ENCODE data around the gene HBM.
"Not testable (repeated sequence)": the region's sequence is repeated elsewhere in the genome, so short reads cannot be mapped to it uniquely, and the experiment has no call there.

The HBM gene

DNA sequence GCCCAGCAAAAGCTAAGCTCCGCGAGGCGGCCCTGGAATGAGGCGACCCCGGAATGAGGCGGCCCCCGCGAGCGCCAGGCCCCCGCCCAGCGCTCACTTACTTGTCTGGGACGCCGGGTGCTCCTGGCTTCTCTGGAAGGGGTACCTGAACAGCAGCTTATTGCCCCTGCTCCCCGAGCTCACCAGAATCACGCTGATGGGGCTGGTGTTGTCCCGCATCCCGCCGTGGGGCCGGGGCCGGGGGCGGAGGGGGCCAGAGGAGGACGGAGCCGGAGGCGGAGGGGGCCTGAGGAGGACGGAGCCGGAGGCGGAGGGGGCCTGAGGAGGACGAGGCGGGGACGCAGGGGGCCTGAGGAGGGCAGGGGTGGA, 27.7 kb upstream of the HBM start:
- Mint-ChIP-seq H3K27me3 (no peaks in the 10 kb centered on the region), H3K27ac (peak overlapping the region; percentile 79), H3K4me1 (ENCODE audit: low read depth) (peaks cover 30% of the 10 kb centered on the region), H3K36me3 (no peaks in the 10 kb centered on the region), H3K4me3 (peak overlapping the region; percentile 90), H3K9me3 (ENCODE audit: low read depth) (no peaks in the 10 kb centered on the region)

DNA sequence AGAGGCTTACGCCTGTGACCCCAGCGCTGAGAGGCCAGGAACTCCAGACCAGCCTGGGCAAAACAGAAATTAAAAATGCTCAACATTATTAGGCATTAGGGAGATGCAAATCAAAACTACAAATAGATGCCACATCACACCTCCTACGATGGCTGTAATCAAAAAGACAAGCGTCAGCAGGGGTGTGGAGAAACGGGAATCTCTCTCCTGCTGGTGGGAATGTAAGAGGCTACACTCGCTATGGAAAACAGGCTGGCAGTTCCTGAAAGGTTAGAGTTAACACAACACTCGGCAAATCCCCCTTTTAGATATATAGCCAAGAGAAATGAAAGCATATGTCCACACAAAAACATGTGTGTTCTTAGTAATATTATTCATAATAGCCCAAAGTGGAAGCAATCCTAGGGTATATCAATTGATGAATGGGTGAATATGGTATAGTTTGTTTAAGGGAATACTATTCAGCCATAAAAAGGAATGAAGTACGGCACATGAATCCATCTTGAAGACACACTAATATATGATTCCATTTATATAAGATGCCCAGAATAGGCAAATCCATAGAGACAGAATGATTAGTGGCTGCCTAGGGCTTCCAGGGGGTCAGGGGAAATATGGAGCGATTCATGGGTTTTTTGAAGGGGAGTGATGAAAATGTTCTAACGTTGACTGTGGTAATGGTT, 25.5 kb upstream of the HBM start:
- Mint-ChIP-seq H3K27me3 (peaks cover 3% of the 10 kb centered on the region), H3K4me3 (peak overlapping the region; percentile 76), H3K27ac (peak overlapping the region; percentile 34), H3K9me3 (ENCODE audit: low read depth) (no peaks in the 10 kb centered on the region), H3K4me1 (ENCODE audit: low read depth) (peaks cover 18% of the 10 kb centered on the region), H3K36me3 (no peaks in the 10 kb centered on the region)

DNA sequence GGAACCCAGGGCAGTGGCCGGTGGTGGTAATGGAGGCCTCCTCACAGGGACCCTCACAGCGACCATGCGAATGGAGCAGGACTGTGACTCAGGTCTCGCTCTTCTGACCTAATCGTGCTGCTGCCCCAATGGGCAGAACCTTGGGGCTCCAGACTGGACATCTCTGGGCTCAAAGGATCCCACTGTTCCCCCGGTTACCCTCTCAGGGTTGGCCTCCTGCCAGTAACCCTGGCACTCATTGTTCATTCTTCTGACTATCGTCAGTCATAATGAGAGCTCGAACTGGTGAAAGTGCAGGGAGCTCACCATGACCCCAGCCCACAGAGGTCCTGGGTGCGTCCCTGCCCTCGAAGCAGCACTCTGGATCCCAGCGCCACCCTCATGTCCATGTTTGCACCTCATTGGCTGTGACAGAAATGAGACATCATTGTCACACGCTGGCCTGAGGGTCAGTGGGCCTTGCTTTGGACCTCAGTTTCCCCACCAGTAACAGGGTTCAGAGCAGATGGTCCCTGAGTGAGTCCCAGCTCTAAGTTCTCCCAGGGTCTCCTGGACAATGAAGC, 23.3 kb upstream of the HBM start:
- peaks cover 3% of the 10 kb centered on the region for H3K27me3 Mint-ChIP-seq
- peaks cover 5% of the 10 kb centered on the region for H3K4me1 Mint-ChIP-seq (ENCODE audit: low read depth)
- H3K4me3 Mint-ChIP-seq = no peak overlapping the region
- no peaks in the 10 kb centered on the region for H3K9me3 Mint-ChIP-seq (ENCODE audit: low read depth)
- no peak overlapping the region for H3K27ac Mint-ChIP-seq
- no peaks in the 10 kb centered on the region for H3K36me3 Mint-ChIP-seq

DNA sequence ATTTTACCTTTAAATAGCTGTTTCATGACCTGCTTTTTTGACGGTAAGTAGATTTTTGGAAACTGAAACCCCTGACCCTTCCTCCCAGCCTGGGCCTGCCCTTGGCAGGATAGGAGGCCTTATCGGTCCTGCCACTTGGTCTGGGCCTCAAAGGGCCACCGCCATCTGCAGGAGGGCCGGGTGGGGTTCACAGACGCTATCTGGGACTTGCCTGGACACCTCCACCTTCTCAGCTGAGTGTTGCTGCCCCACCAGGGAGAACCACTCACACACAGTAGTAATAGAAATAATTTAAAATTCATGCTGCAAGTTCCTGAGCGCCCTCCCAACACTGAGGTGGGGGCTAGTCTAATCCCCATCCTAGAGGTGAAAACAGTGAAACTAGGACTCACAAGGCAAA, 22.7 kb upstream of the HBM start:
- Mint-ChIP-seq H3K36me3 (no peaks in the 10 kb centered on the region), H3K27me3 (peaks cover 3% of the 10 kb centered on the region), H3K4me1 (ENCODE audit: low read depth) (peaks cover 3% of the 10 kb centered on the region), H3K4me3 (no peak overlapping the region), H3K9me3 (ENCODE audit: low read depth) (no peaks in the 10 kb centered on the region), H3K27ac (no peak overlapping the region)

DNA sequence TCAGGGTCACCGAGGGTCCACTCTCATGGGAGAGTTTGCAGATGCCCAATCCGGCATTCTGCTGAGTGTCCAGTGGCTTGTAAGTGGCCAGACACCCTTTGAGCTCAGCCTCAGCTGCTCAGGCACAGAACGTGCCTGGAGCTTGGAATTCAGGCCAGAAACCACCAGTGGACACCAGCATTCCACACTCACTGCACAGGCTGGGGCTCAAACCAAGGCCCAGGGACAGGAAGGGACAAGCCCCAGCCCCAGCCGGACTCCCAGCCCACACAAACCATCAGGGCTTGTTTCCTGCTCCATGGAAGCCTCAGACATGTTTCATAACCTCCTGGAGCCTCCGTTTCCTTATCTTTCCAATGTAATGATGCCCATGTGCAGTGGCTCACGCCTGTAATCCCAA, 22.3 kb upstream of the HBM start:
- Mint-ChIP-seq H3K36me3 (no peaks in the 10 kb centered on the region), H3K27me3 (peaks cover 4% of the 10 kb centered on the region), H3K9me3 (ENCODE audit: low read depth) (no peaks in the 10 kb centered on the region), H3K27ac (no peak overlapping the region), H3K4me1 (ENCODE audit: low read depth) (peaks cover 3% of the 10 kb centered on the region), H3K4me3 (no peak overlapping the region)

DNA sequence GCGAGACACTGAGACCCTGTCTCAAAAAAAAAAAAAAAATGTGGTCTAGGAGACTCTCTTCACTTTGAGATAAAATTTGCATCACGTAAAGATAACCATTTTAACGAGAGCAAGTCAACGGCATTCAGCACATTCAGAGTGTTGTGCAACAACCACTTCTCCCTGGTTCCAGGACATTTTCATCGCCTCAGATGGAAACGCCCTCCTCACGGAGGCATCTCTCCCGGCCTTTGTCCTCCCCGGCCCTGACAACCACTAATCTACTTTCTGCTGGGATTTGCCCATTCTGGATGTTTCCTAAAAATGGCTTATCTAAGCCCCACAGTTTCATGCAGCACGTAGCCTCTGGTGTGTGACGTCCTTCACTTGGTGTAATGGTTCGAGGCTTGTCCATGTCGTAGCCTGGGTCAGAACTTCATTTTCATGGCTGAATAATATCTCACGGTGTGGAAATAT, 21.0 kb upstream of the HBM start:
- Mint-ChIP-seq H3K36me3 (no peaks in the 10 kb centered on the region), H3K9me3 (ENCODE audit: low read depth) (no peaks in the 10 kb centered on the region), H3K4me1 (ENCODE audit: low read depth) (peaks cover 3% of the 10 kb centered on the region), H3K27me3 (peaks cover 5% of the 10 kb centered on the region), H3K4me3 (no peak overlapping the region), H3K27ac (no peak overlapping the region)

DNA sequence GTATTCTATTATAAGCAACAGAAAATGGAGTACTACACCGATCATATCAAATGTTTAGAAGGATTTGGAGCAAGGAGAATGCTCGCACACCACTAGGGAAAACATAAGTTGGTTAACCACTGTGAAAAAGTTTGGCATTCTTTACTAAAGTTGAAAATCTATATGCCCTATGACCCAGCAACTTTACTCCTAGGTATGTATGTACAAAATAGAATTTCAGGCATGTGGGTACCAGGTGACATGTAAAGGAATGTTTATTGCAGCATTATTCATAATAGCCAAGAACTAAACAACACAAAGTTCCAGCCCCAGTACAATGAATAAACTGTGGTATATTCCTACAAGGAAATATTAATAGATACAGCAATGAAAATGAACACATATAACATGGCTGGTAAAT, 19.1 kb upstream of the HBM start:
- peaks cover 5% of the 10 kb centered on the region for H3K27me3 Mint-ChIP-seq
- no peaks in the 10 kb centered on the region for H3K9me3 Mint-ChIP-seq (ENCODE audit: low read depth)
- no peaks in the 10 kb centered on the region for H3K36me3 Mint-ChIP-seq
- no peak overlapping the region for H3K4me3 Mint-ChIP-seq
- no peak overlapping the region for H3K27ac Mint-ChIP-seq
- H3K4me1 Mint-ChIP-seq (ENCODE audit: low read depth) = no peaks in the 10 kb centered on the region

DNA sequence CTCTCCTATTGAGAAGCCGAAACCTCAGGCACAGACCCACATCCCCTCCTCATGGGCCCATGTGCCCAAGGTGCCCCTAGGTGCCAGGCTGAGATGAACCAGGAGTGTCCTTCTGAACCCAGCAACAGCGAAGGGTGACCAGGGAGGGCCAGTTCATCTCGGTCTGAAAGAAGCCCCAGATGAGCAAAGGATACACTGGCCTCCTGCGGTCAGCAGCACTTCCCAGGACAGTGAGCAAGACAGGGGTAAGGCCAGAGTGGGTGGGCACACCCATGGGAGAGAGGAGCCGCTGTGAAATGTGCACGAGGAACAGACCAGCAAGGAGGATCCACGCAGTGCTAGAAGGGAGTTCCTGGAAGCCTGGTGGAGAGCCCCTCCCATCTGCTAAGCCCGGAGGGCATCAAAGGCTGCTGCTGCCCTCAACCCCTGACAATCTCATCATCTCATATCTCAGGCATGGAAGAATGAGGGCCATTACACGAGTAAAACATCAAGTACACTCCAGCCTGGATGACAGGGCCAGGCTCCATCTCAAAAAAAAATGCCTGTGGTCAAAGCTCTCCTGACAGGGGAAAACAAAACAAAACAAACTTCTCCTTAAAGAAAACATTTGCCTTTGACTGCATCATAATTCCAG, 16.6 kb upstream of the HBM start:
- Mint-ChIP-seq H3K27ac (no peak overlapping the region), H3K36me3 (no peaks in the 10 kb centered on the region)

DNA sequence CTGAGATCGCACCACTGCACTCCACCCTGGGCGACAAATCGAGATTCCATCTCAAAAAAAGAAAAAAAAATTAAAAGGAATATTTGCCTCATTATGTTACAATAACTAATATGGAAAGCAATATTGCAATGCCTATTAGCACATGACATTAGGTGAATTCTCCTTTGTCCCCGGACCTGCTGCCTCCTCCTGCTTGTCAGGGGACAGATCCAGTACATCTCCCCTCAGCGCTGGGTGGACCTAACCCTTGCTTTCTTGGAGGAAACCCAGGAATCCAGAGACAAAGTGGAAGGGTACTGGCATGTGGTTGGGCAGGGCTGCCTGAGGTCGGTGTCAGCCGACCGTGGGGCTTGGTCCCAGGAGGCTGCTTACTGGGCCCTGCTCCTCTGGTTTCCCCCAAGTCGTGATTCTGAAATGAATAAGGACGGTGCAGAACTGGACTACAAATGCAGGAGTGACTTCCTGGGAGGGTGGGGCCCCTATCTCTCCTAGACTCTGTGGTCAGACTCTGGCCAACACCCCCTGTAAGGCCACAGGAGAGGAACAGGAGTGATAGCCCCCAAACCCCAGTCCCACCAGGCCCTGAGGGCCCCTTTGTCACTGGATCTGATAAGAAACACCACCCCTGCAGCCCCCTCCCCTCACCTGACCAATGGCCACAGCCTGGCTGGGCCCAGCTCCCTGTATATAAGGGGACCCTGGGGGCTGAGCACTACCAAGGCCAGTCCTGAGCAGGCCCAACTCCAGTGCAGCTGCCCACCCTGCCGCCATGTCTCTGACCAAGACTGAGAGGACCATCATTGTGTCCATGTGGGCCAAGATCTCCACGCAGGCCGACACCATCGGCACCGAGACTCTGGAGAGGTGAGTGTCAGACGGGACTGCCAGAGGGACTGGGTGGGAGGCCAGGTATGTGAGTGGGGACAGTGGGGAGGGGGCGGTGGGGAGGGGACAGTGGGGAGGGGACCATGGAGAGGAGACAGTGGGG, 13.3 kb upstream of the HBM start, which contains the start of gene HBZ:
Gene HBZ (plus strand): TSS at position 504 of the 988 bp plus-strand sequence. CDS start 266 bp downstream, at position 770.
- peaks cover 5% of the 10 kb centered on the region for H3K4me1 Mint-ChIP-seq (ENCODE audit: low read depth)
- peaks cover 11% of the 10 kb centered on the region for H3K27me3 Mint-ChIP-seq
- peak within 1 kb of the TSS; percentile 49 for H3K4me3 Mint-ChIP-seq
- H3K36me3 Mint-ChIP-seq = no peaks in the 10 kb centered on the region
- no peaks in the 10 kb centered on the region for H3K9me3 Mint-ChIP-seq (ENCODE audit: low read depth)
- H3K27ac Mint-ChIP-seq = no peak within 1 kb of the TSS

More for the DNA sequence above, 16.6 kb upstream of the HBM start:
- peaks cover 1% of the 10 kb centered on the region for H3K27me3 Mint-ChIP-seq
- no peak overlapping the region for H3K4me3 Mint-ChIP-seq
- H3K9me3 Mint-ChIP-seq (ENCODE audit: low read depth) = no peaks in the 10 kb centered on the region
- H3K4me1 Mint-ChIP-seq (ENCODE audit: low read depth) = no peaks in the 10 kb centered on the region

DNA sequence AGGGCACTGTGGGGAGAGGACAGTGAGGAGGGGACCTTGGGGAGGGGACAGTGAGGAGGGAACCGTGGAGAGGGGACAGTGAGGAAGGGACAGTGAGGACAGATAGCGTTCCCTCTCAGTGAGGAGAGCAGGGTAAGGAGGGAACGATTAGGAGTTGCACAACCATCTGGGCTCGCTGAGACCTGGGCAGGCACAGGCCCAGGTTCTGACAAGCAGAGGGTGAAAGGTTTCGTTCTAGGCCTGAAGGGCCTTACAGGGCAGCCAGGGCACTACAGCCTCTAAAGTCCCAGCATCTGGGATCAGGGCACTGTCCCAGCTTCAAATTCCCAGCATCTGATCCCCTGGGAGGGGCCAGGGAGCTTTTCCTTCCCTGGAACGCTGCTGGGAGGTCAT, 12.7 kb upstream of the HBM start:
- Mint-ChIP-seq H3K27me3 (peaks cover 11% of the 10 kb centered on the region), H3K4me3 (peak overlapping the region; percentile 49)
- H3K27ac Mint-ChIP-seq; H3K9me3 Mint-ChIP-seq (ENCODE audit: low read depth); H3K36me3 Mint-ChIP-seq; H3K4me1 Mint-ChIP-seq (ENCODE audit: low read depth): not testable (repeated sequence)

DNA sequence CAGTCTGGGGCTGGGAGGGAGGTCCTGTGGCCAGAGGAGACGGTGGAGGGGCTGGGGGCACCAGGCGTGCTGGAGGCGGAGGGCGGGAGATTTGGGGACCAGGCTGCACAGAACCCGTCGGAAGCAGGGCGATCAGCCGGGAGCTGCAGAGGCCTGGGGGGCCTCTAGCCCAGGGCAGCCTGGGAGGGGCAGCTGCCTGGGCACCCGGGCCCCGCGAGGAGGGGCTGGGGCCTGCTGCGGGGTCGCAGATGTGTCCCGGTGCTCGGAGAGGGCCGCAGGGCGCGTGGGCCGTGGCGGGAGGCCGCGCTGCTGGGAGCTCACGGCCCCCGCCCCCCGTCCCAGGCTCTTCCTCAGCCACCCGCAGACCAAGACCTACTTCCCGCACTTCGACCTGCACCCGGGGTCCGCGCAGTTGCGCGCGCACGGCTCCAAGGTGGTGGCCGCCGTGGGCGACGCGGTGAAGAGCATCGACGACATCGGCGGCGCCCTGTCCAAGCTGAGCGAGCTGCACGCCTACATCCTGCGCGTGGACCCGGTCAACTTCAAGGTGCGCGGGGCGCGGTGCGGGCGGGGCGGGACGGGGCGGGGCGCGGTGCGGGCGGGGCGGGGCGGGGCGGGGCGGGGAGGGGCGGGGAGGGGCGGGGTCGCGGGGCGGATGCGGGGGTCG, 12.1 kb upstream of the HBM start:
- not testable (repeated sequence) for H3K4me1 Mint-ChIP-seq (ENCODE audit: low read depth); H3K27ac Mint-ChIP-seq; H3K9me3 Mint-ChIP-seq (ENCODE audit: low read depth); H3K4me3 Mint-ChIP-seq; H3K36me3 Mint-ChIP-seq
- H3K27me3 Mint-ChIP-seq = peaks cover 12% of the 10 kb centered on the region

DNA sequence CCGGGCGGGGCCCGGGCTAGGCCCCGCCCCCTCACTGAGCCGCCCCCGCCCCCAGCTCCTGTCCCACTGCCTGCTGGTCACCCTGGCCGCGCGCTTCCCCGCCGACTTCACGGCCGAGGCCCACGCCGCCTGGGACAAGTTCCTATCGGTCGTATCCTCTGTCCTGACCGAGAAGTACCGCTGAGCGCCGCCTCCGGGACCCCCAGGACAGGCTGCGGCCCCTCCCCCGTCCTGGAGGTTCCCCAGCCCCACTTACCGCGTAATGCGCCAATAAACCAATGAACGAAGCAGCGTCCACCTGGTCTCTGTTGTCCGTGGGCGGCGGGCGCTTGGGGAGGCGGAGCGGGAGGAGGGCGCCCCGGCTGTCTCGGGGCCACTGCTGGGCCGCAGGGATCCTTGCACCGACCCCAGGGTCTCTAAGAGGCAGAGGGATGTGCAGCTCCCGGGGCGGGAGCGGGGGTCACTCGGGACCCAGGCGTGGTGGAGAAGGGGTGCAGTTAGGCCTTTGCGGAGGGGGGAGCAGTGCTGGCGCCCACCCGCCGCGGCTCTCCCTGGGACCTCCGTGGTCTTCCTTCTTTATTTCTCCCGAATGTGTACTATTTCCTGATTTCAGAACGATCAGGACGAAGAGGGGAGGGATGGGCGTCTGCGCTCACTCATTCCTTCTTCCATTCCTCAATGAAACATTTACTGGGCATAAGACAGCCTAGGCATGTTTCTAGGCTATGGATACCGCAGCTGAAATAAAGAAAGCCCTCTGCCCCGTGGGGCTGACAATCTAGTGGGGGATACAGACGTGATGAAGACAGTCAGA, 11.4 kb upstream of the HBM start:
- Mint-ChIP-seq H3K36me3 (no peaks in the 10 kb centered on the region), H3K9me3 (ENCODE audit: low read depth) (no peaks in the 10 kb centered on the region), H3K4me1 (ENCODE audit: low read depth) (peaks cover 5% of the 10 kb centered on the region), H3K4me3 (peak overlapping the region; percentile 89), H3K27ac (peak overlapping the region; percentile 28), H3K27me3 (peaks cover 16% of the 10 kb centered on the region)

DNA sequence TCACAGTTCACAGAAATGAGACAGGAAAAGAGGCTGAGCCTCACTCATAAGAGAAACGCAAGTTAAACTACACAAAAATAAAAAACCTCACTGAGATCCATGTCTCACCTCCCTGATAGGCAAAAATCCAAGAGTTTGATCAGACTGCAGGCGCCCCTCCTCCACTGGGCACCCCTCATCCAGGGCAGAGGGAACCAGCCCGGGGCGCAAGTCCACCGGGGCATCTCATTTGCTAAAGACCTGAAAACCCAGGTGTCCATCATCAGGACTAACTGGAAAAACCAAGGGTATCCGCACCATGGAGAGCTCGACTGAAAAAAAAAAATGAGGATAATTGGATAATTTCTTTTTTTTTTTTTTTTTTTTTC, 10.8 kb upstream of the HBM start:
- peak overlapping the region; percentile 89 for H3K4me3 Mint-ChIP-seq
- H3K27me3 Mint-ChIP-seq = peaks cover 18% of the 10 kb centered on the region
- H3K9me3 Mint-ChIP-seq (ENCODE audit: low read depth) = no peaks in the 10 kb centered on the region
- no peak overlapping the region for H3K27ac Mint-ChIP-seq
- H3K36me3 Mint-ChIP-seq = no peaks in the 10 kb centered on the region
- H3K4me1 Mint-ChIP-seq (ENCODE audit: low read depth) = peaks cover 5% of the 10 kb centered on the region

Measured in activated naive CD8-positive, alpha-beta T cell (primary cell).